ENCODE results near the gene MUC5AC.

DNA sequence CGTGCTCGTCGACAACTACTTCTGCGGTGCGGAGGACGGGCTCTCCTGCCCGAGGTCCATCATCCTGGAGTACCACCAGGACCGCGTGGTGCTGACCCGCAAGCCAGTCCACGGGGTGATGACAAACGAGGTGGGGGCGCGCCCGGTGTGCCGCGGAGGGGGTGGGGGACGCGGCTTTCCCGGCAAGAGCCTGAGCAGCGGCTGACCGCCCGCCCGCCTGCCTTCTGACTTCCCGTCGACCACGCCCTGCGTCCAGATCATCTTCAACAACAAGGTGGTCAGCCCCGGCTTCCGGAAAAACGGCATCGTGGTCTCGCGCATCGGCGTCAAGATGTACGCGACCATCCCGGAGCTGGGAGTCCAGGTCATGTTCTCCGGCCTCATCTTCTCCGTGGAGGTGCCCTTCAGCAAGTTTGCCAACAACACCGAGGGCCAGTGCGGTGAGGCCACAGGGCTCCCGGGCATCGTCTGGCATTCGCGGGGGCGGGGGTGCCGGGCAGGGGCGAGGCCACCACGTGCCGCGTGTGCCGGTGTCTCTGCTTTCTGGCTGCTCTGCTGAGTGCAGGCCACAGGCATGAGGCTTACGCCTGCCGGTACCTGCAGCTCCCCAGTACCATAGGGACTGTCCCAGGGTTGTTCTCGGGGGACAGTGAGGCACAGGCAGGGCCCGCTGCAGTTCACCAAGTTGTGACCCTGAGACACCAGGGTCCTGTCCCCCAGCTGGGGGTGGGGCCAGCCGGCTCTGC is 36.7 kb downstream of the MUC5AC start:
- TF ChIP-seq, protein P1, sequence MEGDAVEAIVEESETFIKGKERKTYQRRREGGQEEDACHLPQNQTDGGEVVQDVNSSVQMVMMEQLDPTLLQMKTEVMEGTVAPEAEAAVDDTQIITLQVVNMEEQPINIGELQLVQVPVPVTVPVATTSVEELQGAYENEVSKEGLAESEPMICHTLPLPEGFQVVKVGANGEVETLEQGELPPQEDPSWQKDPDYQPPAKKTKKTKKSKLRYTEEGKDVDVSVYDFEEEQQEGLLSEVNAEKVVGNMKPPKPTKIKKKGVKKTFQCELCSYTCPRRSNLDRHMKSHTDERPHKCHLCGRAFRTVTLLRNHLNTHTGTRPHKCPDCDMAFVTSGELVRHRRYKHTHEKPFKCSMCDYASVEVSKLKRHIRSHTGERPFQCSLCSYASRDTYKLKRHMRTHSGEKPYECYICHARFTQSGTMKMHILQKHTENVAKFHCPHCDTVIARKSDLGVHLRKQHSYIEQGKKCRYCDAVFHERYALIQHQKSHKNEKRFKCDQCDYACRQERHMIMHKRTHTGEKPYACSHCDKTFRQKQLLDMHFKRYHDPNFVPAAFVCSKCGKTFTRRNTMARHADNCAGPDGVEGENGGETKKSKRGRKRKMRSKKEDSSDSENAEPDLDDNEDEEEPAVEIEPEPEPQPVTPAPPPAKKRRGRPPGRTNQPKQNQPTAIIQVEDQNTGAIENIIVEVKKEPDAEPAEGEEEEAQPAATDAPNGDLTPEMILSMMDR (conservative IDR thresholded peaks at IDR 0.05 in 1 of 2, IDR thresholded peaks at IDR 0.05 in 1 of 2; ENCODE audit: low read depth in 1 of 2, low read length in 2 of 2) = no peak
- TF ChIP-seq EZH2 (IDR thresholded peaks at IDR 0.05; ENCODE audit: low read length, missing control alignments) = no peak
